Measurements from ENCODE around the gene SLC25A4.
A peak's percentile ranks its signal among the peaks of the same experiment; 100 is the strongest.

Gene SLC25A4

DNA sequence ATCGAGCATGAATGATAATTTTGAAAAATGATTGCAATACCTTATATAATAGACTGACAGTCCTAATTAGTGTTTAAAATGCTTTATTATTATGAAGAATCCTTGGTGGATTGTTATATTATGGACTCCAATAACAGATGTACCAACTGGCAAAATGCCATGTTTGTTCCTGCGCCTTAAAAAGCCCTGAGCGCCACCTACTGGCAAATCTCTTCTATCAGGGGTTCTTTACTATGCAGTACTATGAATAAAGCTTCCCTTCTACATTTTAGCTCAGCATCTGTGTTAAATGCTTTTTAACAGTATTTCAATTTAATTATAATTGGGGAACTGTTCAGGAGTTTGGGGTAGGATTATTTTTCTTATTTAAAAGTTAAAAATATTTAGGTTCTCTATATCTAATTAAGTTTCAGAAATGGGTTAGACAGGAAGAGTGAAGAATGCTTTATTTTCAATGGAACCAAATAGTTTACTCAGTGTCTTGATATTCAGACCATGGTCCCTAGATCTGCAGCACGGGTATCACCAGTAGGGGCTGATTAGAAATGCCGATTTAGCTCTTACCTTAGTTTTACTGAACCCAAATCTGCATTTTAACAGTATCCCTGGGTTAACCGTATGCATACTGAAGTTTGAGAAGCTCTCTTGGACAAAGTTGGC lies 40.7 kb downstream of the SLC25A4 start:
- TF ChIP-seq, protein P1, sequence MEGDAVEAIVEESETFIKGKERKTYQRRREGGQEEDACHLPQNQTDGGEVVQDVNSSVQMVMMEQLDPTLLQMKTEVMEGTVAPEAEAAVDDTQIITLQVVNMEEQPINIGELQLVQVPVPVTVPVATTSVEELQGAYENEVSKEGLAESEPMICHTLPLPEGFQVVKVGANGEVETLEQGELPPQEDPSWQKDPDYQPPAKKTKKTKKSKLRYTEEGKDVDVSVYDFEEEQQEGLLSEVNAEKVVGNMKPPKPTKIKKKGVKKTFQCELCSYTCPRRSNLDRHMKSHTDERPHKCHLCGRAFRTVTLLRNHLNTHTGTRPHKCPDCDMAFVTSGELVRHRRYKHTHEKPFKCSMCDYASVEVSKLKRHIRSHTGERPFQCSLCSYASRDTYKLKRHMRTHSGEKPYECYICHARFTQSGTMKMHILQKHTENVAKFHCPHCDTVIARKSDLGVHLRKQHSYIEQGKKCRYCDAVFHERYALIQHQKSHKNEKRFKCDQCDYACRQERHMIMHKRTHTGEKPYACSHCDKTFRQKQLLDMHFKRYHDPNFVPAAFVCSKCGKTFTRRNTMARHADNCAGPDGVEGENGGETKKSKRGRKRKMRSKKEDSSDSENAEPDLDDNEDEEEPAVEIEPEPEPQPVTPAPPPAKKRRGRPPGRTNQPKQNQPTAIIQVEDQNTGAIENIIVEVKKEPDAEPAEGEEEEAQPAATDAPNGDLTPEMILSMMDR (IDR thresholded peaks at IDR 0.05; ENCODE audit: extremely low read depth, insufficient read depth, missing control alignments) = peak; percentile 65
- DNase-seq (ENCODE audit: low spot score) = peak; percentile 56
- in situ Hi-C loops (cut with MboI; ENCODE audit: low pct_unique_long_range_greater_than_20kb, low sequenced_read_pairs, unreplicated experiment) = no loop called here

DNA sequence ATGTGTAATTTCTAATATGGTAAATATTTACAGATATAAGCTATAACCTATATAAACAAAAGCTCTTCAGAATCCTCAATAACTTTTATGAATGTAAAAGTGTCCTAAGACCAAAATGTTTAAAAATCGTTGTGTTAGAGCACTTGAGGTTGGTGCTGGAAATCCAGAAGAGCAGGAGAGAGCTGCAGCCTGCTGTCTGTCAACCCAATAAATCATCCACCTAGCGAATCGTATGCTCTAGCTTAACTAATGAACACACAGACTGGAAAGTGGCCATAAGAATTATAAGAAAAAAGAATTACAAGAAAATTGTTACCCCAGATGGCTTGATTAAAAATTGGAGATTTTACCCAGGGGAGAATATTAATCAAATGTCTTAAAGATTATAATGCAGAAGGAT lies 43.7 kb downstream of the SLC25A4 start:
- TF ChIP-seq, protein P1 (IDR thresholded peaks at IDR 0.05; ENCODE audit: extremely low read depth, insufficient read depth, missing control alignments) = no peak
- in situ Hi-C loops (cut with MboI; ENCODE audit: low pct_unique_long_range_greater_than_20kb, low sequenced_read_pairs, unreplicated experiment) = no loop called here
- no peak for DNase-seq (ENCODE audit: low spot score)

DNA sequence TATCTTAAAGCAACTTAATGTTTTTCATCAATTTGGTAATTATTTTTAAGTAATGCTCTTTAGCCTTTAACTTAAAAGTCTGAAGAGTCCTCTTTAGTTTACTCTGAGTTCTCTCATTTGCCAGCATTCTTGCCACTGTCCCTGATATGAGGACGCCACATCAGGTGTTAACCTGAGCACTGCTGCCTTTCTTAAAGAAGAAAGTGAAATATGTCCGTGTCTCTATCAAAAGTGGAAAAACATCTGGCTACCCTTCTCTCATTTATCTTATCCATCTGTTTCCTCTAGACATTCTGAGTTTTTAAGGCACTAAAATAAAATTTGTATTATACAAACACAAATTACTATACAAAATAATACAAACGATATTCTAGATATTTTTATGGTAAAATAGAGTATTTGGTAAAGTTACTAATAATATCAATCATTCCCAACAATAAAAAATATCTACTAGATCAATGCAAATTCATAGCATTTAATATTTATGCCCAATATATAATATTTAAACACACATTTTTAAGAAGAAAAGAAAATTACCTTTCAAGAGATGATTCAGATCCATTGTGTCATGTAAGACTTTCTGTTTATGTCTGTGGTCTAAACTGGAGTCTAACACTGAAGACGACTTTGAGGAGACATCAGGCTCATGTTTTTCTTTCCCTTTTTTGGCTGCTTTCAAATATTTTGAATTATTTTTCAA lies 46.7 kb downstream of the SLC25A4 start:
- in situ Hi-C loops (cut with MboI; ENCODE audit: low pct_unique_long_range_greater_than_20kb, low sequenced_read_pairs, unreplicated experiment) = no loop called here
- TF ChIP-seq, protein P1 (IDR thresholded peaks at IDR 0.05; ENCODE audit: extremely low read depth, insufficient read depth, missing control alignments) = no peak
- no peak for DNase-seq (ENCODE audit: low spot score)

DNA sequence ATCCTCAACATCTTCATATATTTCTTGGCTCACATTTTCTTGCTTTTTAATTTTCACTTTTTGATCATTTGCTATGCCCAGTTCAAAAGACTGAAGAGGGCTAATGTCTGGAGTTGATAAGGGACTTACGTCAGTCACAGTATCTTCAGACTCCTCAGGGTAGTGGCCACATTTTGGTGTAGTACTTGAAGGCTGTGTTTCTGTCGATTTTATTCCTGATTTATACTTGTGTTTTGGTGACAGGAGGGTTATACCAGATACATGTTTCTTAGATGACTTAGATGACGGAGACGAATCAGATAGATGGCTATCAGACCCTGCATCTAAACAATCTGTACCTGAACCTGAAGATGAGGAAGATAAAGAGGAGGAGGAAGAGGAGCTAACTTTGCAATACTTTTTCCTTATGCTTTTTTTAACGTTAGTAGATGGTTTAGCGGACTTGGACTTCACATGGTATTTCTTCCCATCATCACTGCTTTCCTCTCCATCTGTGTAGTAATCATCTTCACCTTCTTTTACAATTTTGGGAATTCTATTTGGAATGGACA lies 47.3 kb downstream of the SLC25A4 start:
- DNase-seq (ENCODE audit: low spot score) = no peak
- TF ChIP-seq, protein P1 (IDR thresholded peaks at IDR 0.05; ENCODE audit: extremely low read depth, insufficient read depth, missing control alignments) = no peak
- in situ Hi-C loops (cut with MboI; ENCODE audit: low pct_unique_long_range_greater_than_20kb, low sequenced_read_pairs, unreplicated experiment) = no loop called here

DNA sequence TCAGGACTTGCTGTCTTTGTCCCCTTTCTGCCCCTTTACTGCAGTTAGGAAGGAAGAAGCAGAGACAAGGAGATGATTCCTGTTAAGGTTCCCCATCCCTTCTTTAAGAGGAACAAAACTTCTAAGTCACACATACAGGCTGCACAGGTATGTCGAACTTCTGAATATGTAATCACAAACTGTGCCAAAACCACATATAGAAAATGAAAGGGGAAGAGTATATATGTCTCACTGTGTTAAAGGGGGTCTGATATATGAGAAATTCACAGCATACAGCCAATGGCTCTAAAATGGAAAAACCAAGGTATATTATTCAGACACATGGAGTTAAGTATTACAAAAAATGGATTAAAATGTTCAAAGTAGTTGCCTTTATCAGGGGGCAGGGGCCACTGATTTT lies 49.0 kb downstream of the SLC25A4 start:
- in situ Hi-C loops (cut with MboI; ENCODE audit: low pct_unique_long_range_greater_than_20kb, low sequenced_read_pairs, unreplicated experiment) = no loop called here
- DNase-seq (ENCODE audit: low spot score) = no peak
- TF ChIP-seq, protein P1 (IDR thresholded peaks at IDR 0.05; ENCODE audit: extremely low read depth, insufficient read depth, missing control alignments) = no peak

DNA sequence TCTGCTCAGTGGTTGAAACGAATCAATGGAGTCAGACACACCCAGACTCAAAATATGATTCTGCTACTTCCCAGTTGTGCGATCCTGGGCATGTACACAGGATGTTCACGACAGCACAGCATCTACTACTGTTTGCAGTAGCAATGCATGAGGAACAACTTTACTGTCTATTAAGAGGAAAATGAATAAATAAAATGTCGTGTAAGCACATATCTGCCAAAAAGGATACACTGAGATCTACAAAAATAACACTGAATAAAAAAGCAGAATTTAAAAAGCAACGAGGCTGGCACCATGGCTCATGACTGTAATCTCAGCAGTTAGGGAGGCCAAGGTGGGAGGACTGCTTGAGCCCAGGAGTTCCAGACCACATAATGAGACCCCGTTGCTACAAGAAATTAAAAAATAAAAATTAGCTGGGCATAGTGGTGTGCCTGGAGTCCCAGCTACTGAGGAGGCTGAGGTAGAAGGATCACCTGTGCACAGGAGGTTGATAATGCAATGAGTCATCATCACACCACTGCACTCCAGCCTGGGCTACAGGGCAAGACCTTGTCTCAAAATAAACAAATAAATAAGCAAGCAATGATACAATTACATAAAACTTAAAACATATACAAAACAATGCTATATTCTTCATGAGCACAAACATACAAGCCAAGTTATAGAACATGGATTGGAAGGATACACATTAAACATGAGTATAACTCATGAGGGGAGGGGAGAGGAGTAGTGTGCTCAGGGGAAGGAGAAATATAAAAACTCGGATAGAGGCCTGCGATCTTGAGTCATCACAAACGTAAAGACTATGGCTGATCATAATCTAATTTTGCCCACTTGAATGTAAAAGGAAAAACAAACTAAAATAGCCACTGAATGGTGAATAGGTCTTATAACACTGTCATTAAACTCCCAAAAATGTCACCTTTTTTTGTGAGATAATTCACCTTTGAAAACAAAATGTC lies 52.1 kb downstream of the SLC25A4 start:
- DNase-seq (ENCODE audit: low spot score) = no peak
- TF ChIP-seq, protein P1 (IDR thresholded peaks at IDR 0.05; ENCODE audit: extremely low read depth, insufficient read depth, missing control alignments) = no peak
- in situ Hi-C loops (cut with MboI; ENCODE audit: low pct_unique_long_range_greater_than_20kb, low sequenced_read_pairs, unreplicated experiment) = no loop called here
